ENCODE measurements around the gene KLHL21. TPM values are rescaled to one million over a fixed set of nuclear protein-coding genes. Genes with fewer than 3 reads are reported as not detected.

KLHL21 gene
- polyA plus RNA-seq, 3 donors, result 14.5 to 39.0 (median 30.2) TPM

DNA sequence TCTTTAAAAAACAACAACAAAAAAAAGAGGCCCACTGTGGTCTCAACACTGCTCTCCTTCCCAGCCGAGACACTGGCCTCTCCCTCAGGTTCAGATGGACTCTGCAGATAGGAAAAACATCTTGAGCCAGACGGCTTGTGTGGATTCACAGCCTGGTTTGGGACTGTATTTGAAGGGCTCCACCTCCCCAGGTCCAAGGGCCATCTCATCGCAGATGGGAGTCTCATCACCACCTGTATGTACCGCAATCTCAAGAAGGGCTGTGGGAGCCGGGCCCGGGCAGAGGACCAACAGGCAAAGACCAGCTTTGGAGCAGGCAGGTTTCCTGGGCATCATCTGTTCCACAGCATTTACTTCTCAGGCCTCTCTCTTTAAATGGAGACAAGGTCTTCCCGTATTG lies 12.6 kb downstream of the KLHL21 start:
- no peak overlapping the region for H3K27ac ChIP-seq (ENCODE audit: low read depth, low read length)
- WGBS, 3 donors, result 83 to 92% (median 88%) methylated on average over 7 of the region's 7 CpGs

DNA sequence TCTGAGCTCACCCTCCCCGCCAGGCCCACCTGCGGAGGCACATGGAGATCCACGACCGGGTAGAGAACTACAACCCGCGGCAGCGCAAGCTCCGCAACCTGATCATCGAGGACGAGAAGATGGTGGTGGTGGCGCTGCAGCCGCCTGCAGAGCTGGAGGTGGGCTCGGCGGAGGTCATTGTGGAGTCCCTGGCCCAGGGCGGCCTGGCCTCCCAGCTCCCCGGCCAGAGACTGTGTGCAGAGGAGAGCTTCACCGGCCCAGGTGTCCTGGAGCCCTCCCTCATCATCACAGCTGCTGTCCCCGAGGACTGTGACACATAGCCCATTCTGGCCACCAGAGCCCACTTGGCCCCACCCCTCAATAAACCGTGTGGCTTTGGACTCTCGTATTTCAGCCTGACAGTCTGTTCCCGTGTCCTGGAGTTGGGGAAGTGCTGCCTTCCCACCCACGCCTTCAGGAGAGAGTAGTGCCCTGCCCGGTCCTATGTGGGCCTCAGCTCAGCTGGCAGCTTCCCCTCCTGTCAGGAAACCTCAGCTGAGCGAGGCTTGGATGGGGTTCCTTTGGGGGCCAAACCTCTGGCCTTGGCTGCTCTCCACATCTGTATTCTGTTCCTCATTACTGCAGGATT lies 13.7 kb downstream of the KLHL21 start:
- H3K27ac ChIP-seq (ENCODE audit: low read depth, low read length), result no peak overlapping the region

DNA sequence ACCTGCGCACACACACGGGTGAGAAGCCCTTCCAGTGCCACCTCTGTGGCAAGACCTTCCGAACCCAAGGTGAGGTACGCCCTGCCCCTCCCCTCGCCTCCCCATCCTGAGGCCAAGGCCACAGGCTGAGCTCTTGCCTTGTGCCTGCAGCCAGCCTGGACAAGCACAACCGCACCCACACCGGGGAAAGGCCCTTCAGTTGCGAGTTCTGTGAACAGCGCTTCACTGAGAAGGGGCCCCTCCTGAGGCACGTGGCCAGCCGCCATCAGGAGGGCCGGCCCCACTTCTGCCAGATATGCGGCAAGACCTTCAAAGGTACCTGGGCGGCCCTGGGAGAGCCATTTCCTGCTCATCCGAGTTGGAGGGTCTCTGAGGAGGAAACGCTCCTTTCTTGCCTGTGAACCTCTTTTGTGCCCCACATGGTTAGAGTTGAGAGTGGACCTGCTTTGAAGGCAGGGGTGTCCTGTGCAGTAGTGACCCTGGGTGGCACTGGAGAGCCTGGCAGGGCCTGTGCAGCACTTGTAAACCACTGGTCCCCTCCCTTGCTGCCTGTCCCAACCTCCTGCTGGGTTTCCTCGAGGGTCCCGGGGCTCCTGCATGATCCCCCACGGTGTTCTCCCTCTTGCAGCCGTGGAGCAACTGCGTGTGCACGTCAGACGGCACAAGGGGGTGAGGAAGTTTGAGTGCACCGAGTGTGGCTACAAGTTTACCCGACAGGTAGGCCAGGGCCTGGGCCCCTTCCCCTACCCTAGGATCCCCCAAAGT lies 14.4 kb downstream of the KLHL21 start:
- 67 to 87% (median 85%) methylated on average over 25 of the region's 25 CpGs for WGBS, 3 donors

More for the DNA sequence above, 13.7 kb downstream of the KLHL21 start:
- WGBS, 3 donors, result 74 to 85% (median 78%) methylated on average over 24 of the region's 24 CpGs

DNA sequence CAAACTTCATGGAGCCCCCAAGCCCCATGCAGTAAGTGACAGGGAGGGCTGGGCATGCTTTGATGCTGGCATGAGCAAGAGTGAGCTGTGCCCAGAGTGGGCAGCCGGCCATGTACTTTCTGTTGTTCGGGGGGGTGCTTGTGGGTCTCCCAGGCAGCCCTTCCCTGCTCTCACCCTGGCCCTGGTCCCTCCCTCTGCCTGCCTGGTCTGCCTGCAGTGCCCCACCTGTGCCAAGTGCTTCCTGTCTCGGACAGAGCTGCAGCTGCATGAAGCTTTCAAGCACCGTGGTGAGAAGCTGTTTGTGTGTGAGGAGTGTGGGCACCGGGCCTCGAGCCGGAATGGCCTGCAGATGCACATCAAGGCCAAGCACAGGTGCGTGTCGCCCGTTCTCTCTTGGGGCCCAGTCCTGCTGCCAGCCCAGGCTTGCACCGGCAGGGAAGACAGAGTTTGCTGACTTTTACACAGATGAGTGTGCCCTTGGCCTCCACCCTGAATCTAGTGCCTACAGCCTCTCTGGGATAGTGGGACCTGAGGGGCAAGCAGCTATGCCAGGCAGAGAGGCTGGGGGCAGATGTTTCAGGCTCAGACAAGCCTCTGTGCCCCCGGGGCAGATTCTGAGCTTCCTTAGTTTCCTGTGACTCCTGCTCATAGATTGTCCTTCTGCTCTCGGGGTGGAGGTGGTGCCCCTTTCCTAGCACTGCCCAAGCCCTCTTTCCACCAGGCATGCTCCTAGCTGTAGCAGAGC lies 15.2 kb downstream of the KLHL21 start:
- 35 to 62% (median 62%) methylated on average over 13 of the region's 13 CpGs for WGBS, 3 donors

More for the DNA sequence above, 14.4 kb downstream of the KLHL21 start:
- no peak overlapping the region for H3K27ac ChIP-seq (ENCODE audit: low read depth, low read length)

DNA sequence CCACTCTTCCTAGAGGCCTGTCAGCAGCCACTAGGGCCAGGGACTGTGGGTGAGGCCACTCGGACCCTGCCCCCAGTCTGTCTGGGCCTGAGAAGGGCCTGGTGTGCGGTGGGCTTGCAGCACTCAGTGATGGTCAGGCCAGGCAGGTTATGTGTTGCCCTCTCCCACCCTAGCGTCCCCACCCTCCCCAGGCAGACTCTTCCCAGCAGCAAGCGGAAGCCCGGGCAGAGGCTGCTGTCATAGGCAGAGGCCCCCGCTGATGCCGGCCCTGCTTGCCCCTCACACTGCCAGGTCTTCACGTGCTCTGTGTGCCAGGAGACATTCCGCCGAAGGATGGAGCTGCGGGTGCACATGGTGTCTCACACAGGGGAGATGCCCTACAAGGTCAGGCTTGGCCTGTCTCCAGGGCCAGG lies 16.3 kb downstream of the KLHL21 start:
- 72 to 93% (median 90%) methylated on average over 11 of the region's 11 CpGs for WGBS, 3 donors
- H3K27ac ChIP-seq (ENCODE audit: low read depth, low read length), result no peak overlapping the region

More for the DNA sequence above, 15.2 kb downstream of the KLHL21 start:
- H3K27ac ChIP-seq (ENCODE audit: low read depth, low read length), result no peak overlapping the region

DNA sequence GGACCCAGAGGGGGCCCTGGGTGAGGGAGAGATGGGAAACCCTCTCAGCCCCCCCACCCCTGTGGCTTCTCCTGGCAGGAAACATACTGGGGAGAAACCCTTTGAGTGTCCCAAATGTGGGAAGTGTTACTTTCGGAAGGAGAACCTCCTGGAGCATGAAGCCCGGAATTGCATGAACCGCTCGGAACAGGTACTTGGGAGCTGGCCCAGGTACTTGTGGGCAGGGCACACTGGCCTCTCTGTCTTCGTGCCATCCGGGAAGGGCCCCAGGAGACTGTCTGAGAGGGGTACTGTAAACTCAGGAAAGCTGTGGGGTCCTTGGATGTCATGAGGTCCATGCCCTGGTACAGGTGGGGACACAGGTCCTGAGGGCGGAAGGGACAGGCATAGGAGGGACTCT lies 16.8 kb downstream of the KLHL21 start:
- 86 to 94% (median 91%) methylated on average over 7 of the region's 7 CpGs for whole genome bisulfite sequencing, 3 donors

DNA sequence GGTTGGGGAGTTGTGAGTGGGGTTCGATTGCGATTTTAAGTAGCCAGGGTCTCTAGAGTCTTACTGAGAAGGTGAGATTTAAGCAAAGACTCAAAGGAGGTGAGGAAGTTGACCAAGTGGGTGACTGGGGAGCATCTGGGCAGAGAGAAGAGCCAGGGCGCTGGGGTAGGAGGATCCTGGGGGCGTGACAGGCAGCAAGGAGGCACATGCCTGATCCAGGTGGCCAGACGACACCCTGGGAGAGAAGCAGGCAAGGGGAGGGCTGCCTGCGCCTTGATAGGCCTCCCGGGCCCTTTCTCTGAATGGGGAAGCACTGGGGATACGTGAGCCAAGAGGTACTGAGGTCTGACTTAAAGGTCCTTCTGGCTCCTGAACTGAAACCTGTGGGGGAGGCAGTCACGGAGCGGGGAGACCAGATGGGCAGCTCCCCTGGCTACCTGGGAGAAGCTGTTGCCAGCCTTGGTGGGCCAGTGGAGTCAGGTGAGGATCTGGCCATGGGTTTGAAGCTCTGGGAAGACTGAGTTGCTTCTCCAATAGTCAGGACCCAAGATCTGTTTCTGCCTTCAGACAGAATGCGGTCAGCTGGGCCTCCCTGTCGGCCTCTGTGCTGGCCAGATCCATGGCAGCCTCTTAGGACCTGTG lies 17.5 kb downstream of the KLHL21 start:
- no peak overlapping the region for H3K27ac ChIP-seq (ENCODE audit: low read depth, low read length)
- WGBS, 3 donors, result 80 to 84% (median 84%) methylated on average over 12 of the region's 12 CpGs

More for the DNA sequence above, 16.8 kb downstream of the KLHL21 start:
- no peak overlapping the region for H3K27ac ChIP-seq (ENCODE audit: low read depth, low read length)

DNA sequence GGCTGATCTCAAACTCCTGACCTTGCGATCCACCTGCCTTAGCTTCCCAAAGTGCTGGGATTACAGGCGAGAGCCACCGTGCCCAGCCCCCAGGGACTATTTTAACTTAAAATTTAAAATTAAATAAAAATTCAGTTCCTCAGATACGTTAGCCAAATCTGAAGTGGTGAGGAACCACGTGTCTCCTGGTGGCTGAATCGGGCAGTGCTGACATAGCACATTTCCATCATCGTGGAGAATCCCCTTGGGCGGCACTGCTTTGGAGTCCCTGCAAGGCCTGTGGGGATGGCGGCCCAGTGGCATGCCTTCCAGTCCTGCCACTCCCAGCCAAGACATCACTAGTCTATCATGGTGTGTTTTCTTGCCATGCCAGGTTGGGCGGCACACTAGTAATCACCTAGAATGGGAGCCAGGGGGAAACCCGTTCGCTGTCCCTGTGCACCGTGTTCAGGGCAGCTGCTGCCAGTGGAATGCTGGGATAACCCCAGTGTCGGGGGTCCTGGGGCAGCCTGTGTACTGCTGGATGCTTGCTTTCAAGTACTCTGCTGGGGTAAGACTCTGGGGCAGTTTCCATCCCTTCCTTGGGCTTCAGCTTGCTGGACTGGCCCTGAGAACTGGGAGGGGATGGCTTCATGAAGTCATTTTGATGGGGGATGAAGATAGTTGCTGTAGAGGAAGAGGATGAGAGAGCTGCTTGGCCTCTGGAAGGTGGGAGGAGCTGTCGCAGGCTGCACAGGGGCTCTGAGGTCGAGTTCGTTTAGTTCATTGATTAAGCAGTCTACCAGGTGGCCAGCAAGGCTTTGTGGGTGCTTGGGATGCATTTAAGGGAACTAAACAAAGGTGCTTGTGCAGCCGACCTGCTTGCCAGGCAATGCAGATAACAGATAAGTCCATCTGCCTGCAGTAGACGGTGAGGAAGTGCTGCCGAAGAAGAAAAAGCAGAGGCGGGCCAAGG lies 18.3 kb downstream of the KLHL21 start:
- WGBS, 3 donors, result 72 to 74% (median 73%) methylated on average over 21 of the region's 21 CpGs
- no peak overlapping the region for H3K27ac ChIP-seq (ENCODE audit: low read depth, low read length)

DNA sequence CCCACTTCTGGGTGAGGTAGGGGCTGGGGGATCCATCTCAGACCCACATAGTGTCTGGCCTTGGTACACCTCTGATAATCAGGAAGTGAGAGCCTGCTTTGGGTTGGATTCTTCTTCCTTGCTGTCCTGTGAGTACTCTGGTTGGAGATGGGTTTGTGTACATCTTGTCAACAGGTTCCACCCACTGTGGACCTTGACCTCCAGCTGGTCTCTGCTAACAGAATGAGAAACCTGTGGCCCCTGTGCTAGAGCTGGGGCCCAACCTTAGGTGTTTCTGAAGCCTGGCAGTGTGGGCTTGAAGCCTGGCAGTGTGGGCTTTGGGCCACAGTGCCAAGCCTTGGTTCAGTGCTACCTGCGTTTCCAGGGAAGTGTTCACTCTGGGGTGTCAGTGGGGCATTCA lies 20.3 kb downstream of the KLHL21 start:
- 64 to 94% (median 74%) methylated on average over 1 of the region's 1 CpG for WGBS, 3 donors
- H3K27ac ChIP-seq (ENCODE audit: low read depth, low read length), result no peak overlapping the region

DNA sequence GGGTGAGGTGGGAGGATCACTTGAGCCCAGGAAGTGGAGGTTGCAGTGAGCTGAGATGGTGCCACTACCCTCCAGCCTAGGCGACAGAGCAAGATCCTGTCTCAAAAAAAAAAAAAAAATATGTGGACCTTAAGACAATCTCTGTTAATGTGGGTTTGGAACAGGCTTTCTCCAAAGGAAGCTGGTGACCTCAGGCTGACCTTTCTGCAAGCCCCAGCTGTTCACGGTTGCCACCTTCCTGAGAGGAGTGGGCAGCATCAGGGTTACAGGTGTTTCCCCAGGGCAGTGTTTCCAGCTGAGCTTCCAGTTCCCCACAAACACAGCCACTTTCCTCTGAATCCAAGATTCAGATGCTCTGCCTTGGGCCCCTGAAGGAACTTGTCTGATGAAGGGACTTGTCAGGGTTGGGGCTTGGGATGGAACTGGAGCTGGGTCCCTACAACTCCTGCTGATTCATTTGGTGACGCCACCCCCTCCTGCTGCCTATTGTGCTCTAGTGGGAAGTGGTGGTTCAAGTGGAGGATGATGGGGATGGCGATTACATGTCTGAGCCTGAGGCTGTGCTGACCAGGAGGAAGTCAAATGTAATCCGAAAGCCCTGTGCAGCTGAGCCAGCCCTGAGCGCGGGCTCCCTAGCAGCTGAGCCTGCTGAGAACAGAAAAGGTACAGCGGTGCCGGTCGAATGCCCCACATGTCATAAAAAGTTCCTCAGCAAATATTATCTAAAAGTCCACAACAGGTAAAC lies 20.9 kb downstream of the KLHL21 start:
- WGBS, 3 donors, result 41 to 48% (median 48%) methylated on average over 10 of the region's 10 CpGs
- no peak overlapping the region for H3K27ac ChIP-seq (ENCODE audit: low read depth, low read length)

DNA sequence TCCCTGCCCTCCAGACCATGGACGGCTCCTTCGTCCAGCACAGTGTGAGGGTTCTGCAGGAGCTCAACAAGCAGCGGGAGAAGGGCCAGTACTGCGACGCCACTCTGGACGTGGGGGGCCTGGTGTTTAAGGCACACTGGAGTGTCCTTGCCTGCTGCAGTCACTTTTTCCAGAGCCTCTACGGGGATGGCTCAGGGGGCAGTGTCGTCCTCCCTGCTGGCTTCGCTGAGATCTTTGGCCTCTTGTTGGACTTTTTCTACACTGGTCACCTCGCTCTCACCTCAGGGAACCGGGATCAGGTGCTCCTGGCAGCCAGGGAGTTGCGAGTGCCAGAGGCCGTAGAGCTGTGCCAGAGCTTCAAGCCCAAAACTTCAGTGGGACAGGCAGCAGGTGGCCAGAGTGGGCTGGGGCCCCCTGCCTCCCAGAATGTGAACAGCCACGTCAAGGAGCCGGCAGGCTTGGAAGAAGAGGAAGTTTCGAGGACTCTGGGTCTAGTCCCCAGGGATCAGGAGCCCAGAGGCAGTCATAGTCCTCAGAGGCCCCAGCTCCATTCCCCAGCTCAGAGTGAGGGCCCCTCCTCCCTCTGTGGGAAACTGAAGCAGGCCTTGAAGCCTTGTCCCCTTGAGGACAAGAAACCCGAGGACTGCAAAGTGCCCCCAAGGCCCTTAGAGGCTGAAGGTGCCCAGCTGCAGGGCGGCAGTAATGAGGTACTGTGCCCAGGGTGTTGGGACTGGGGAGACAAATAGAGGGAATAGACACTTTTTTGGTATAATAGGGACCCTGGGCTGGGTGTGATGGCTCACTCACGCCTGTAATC lies 21.9 kb downstream of the KLHL21 start:
- 18 to 34% (median 31%) methylated on average over 19 of the region's 19 CpGs for WGBS, 3 donors
- peak overlapping the region; percentile 51 for H3K27ac ChIP-seq (ENCODE audit: low read depth, low read length)

DNA sequence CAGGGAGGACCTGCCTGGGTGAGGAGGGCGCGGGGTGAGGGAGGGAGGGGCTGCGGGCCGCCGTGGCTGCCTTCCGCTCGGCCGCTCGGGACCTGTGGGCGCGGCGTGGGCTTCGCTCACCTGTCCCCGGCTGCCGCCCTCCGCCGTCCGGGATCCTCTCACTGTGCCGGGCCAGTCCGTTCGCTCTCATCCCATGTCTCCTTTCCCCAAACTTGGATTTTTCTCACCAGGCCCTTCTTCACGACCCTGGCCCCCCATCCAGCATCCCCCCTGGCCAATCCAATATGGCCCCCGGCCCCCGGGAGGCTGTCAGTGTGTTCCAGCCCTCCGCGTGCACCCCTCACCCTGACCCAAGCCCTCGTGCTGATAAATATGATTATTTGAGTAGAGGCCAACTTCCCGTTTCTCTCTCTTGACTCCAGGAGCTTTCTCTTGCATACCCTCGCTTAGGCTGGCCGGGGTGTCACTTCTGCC lies 22.5 kb downstream of the KLHL21 start:
- H3K27ac ChIP-seq (ENCODE audit: low read depth, low read length), result peak overlapping the region; percentile 51
- WGBS, 3 donors, result 0 to 2% (median 1%) methylated on average over 14 to 30 of the region's 30 CpGs

DNA sequence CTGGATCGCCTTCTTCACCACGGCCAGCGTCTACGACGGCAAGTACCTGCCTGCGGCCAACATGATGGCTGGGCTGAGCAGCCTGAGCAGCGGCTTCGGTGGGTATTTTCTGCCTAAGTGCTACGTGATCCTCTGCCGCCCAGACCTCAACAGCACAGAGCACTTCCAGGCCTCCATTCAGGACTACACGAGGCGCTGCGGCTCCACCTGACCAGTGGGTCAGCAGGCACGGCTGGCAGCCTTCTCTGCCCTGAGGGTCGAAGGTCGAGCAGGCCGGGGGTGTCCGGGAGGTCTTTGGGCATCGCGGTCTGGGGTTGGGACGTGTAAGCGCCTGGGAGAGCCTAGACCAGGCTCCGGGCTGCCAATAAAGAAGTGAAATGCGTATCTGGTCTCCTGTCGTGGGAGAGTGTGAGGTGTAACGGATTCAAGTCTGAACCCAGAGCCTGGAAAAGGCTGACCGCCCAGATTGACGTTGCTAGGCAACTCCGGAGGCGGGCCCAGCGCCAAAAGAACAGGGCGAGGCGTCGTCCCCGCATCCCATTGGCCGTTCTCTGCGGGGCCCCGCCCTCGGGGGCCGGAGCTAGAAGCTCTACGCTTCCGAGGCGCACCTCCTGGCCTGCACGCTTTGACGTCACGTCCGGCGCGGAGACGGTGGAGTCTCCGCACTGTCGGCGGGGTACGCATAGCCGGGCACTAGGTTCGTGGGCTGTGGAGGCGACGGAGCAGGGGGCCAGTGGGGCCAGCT lies 23.1 kb downstream of the KLHL21 start, which contains the start of gene ZBTB48:
ZBTB48 (plus strand) TSS at position 621 of the 745 bp plus-strand sequence. CDS start 616 bp downstream, outside the sequence.
- 12 to 16% (median 15%) methylated on average over 47 to 58 of the region's 58 CpGs for WGBS, 3 donors

DNA sequence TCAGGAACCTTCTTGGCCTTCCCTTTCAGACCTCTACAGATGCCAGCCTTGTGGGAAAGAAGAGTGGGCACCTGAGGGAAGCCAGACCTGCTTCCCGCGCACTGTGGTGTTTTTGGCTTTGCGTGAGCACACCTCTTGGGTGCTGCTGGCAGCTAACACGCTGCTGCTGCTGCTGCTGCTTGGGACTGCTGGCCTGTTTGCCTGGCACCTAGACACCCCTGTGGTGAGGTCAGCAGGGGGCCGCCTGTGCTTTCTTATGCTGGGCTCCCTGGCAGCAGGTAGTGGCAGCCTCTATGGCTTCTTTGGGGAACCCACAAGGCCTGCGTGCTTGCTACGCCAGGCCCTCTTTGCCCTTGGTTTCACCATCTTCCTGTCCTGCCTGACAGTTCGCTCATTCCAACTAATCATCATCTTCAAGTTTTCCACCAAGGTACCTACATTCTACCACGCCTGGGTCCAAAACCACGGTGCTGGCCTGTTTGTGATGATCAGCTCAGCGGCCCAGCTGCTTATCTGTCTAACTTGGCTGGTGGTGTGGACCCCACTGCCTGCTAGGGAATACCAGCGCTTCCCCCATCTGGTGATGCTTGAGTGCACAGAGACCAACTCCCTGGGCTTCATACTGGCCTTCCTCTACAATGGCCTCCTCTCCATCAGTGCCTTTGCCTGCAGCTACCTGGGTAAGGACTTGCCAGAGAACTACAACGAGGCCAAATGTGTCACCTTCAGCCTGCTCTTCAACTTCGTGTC lies 23.9 kb downstream of the KLHL21 start:
- H3K27ac ChIP-seq (ENCODE audit: low read depth, low read length), result peak overlapping the region; percentile 34
- WGBS, 3 donors, result 87 to 89% (median 88%) methylated on average over 14 of the region's 14 CpGs

More for the DNA sequence above, 23.1 kb downstream of the KLHL21 start, which contains the start of gene ZBTB48:
- peak within 1 kb of the TSS; percentile 51 for H3K27ac ChIP-seq (ENCODE audit: low read depth, low read length)
